Pancreas (tissue), 10 donors: ENCODE measurements around the gene ATP6AP2. TPM values are rescaled to one million over a fixed set of nuclear protein-coding genes. Genes with fewer than 3 reads are reported as not detected.

Experiments used
- ATAC-seq, 4 donors: fragments of 200-7000 bp; cut with Tn5 transposase; one replicate each; pipeline versions ENCODE4 v1.8.0 to v1.9.1; 2020; ENCODE audit warnings: mild to moderate bottlenecking in 4 of 4, moderate library complexity in 4 of 4
- DNase-seq, 6 donors: peaks; one replicate each; pipeline ENCODE4 v3.0.0-alpha.2; 2020
- FAIRE-seq: peaks from 2 replicates; lab custom pipeline; 2012; peaks lifted over from hg19 to GRCh38; lab: Jason Lieb, UNC
- H3K27ac ChIP-seq, 4 donors: fragments of 200-600 bp; sonication (generic); 1 replicate in 3 of 4; 2 replicates in 1 of 4; pipeline versions ENCODE4 v1.5.0 to v1.8.0; 2020
- H3K27me3 ChIP-seq, 4 donors: fragments of 200-600 bp; one replicate each; pipeline ENCODE4 v1.8.0; 2021
- H3K36me3 ChIP-seq, 3 donors: fragments of 200-600 bp; sonication (generic) in 1 of 3; one replicate each; pipeline versions ENCODE4 v1.5.0 to v1.8.0; 2020 to 2021
- H3K4me1 ChIP-seq, 3 donors: fragments of 200-600 bp; one replicate each; pipeline ENCODE4 v1.8.0; 2021
- H3K4me3 ChIP-seq, 4 donors: fragments of 200-600 bp; sonication (generic) in 2 of 4; one replicate each; pipeline versions ENCODE4 v1.5.0 to v1.8.0; 2020 to 2021
- H3K9me3 ChIP-seq, 4 donors: fragments of 200-600 bp; one replicate each; pipeline ENCODE4 v1.8.0; 2021
- CTCF ChIP-seq, 4 donors: fragments of 200-600 bp; sonication (generic) in 3 of 4; IDR thresholded peaks; one replicate each; pipeline versions ENCODE4 v1.5.0 to v1.8.0; 2021; ENCODE audit warnings: antibody characterized with exemption in 4 of 4
- WGBS, 2 donors: extraction: QIAGEN DNeasy Blood & Tissue Kit; methylation state at CpG; one replicate each; pipeline ENCODE4 v1.1.7; 2013; 5-methylcytosine and 5-hydroxymethylcytosine counted together
- intact Hi-C, 3 donors: fragments of 100-400 bp; cut with DNase I; formaldehyde crosslinking; loops; one replicate each; pipeline versions ENCODE4 v1.11.1 to v1.14.2; 2022
- polyA plus RNA-seq, 2 donors: library from polyadenylated mRNA; stranded (reverse); fragments of 200-250 nt; gene quantifications; one replicate each; pipeline ENCODE4 v1.2.3, GENCODE V29; 2013
- total RNA-seq, 6 donors: library from RNA; stranded (reverse); fragmentation: NEBNext Ultra II Directional in 4 of 6; extraction: Animal tissue kit (Norgen Biotek cat#: 25700) in 4 of 6; gene quantifications; one replicate each; pipeline versions ENCODE4 v1.2.1 to v1.2.4, GENCODE V29; 2021 to 2023
- donor health status: healthy with polysubstance abuse.
- donor health status: DM: no; HTN: no; CAD: no; lungs with moderate emphysema.
- donor health status: DM: no; HTN: no; CAD: no.
- donor health status: control.
- donor health status: control.
- donor health status: Bipolar disorder and iron deficiency.
- donor health status: DM: yes; HTN: yes; CAD: no.
- donor health status: DM: no; HTN: no; CAD: no.
- donor health status: DM: no; HTN: no; CAD: no.
- donor health status: DM: yes; HTN: yes; CAD: no.

ATP6AP2 gene
- total and polyA plus RNA-seq, 8 donors, result 17.3 to 61.9 (median 28.7) TPM

DNA sequence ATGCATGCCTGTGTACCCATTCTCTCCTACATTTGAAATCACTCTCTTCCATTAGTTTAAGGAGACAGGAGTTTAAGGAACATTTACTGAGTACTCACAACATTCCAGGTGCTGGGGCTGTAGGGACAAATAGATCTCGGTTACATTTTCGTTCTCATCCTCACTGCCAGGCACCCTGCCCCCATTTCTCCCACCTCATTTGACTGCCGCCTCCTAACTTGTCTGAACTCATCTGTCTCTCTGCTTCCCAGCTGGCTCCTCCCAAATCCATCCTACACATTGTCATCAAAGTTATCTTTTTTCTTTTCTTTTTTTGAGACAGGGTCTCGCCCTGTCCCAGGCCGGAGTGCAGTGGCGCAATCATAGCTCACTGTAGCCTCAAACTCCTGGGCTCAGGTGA is 22.7 kb downstream of the ATP6AP2 start:
- 85 to 97% methylated on average over 6 of the region's 6 CpGs for WGBS, 2 donors
- no peaks in the 10 kb centered on the region for H3K9me3 ChIP-seq
- no peaks in the 10 kb centered on the region for H3K4me1 ChIP-seq
- no peak overlapping the region for H3K27ac ChIP-seq
- TF ChIP-seq CTCF (IDR thresholded peaks at IDR 0.05), result no peak
- DNase-seq (no peak), FAIRE-seq (no peak), ATAC-seq (no peak)
- intact Hi-C loops, result no loop called here
- H3K36me3 ChIP-seq, result peaks cover 0 to 14% (median 0%) of the 10 kb centered on the region in 3 donors
- H3K4me3 ChIP-seq, result no peak overlapping the region
- H3K27me3 ChIP-seq, result peaks cover 0 to 3% (median 0%) of the 10 kb centered on the region in 4 donors

DNA sequence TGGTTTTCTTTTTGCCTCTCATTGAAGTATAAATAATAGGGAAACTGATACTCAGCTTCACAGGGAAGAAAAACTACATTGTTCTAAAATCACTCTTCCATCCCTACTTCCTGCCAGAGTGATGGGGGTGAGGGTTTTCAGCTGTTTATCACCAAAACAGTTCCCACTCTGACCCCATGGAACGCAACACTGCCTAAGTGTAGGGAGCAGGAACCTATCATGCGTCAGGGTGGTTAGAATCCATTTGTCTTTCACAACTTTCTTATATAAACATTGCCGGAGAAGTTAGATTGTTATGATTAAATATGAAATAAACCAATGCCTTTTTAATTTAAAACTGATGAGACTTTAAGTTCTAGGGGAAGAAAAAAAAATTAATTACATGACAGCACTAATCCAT is 26.6 kb downstream of the ATP6AP2 start:
- Histone ChIP-seq H3K27ac (no peak overlapping the region), H3K4me1 (no peaks in the 10 kb centered on the region), H3K27me3 (no peaks in the 10 kb centered on the region), H3K36me3 (peaks cover 0 to 6% (median 0%) of the 10 kb centered on the region in 3 donors), H3K9me3 (no peaks in the 10 kb centered on the region), H3K4me3 (no peak overlapping the region)
- FAIRE-seq (no peak), DNase-seq (no peak), ATAC-seq (no peak)
- no peak for TF ChIP-seq CTCF (IDR thresholded peaks at IDR 0.05)
- WGBS, 2 donors, result 72 to 80% methylated on average over 3 of the region's 3 CpGs
- intact Hi-C loops, result no loop called here

GRCh38 chrX:40612511-40612910 is 31.7 kb downstream of the ATP6AP2 start:
- intact Hi-C loops, result no loop called here
- H3K27me3 ChIP-seq, result peaks cover 0 to 6% (median 0%) of the 10 kb centered on the region in 4 donors
- no peak for TF ChIP-seq CTCF (IDR thresholded peaks at IDR 0.05)
- ATAC-seq (no peak), DNase-seq (no peak), FAIRE-seq (no peak)
- H3K4me3 ChIP-seq, result no peak overlapping the region
- no peak overlapping the region for H3K27ac ChIP-seq
- H3K9me3 ChIP-seq, result no peaks in the 10 kb centered on the region
- no peaks in the 10 kb centered on the region for H3K36me3 ChIP-seq
- H3K4me1 ChIP-seq, result no peaks in the 10 kb centered on the region
- WGBS, 2 donors, result 36 to 40% methylated on average over 4 of the region's 4 CpGs

DNA sequence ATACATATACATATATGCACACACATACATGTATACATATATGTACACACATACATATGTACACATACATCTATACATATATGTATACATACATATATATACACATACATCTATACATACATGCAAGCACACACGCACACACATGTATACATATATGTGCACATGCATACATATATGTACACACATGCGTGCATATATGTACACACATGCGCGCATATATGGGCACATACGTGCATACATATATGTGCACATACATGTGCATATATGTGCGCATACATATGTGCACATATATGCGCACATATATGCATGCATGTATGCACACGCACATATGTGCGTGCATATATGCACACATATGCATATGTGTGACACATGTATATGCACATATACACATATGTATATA is 35.2 kb downstream of the ATP6AP2 start:
- no peak overlapping the region for H3K4me3 ChIP-seq
- no peak overlapping the region for H3K27ac ChIP-seq
- TF ChIP-seq CTCF (IDR thresholded peaks at IDR 0.05), result no peak
- DNase-seq, result no peak
- FAIRE-seq, result no peak
- no peak for ATAC-seq
- 75 to 77% methylated on average over 9 of the region's 9 CpGs for WGBS, 2 donors
- H3K9me3 ChIP-seq, result no peaks in the 10 kb centered on the region
- H3K4me1 ChIP-seq, result no peaks in the 10 kb centered on the region
- H3K27me3 ChIP-seq, result peaks cover 0 to 6% (median 2%) of the 10 kb centered on the region in 4 donors
- H3K36me3 ChIP-seq, result no peaks in the 10 kb centered on the region
- intact Hi-C loops, result no loop called here

DNA sequence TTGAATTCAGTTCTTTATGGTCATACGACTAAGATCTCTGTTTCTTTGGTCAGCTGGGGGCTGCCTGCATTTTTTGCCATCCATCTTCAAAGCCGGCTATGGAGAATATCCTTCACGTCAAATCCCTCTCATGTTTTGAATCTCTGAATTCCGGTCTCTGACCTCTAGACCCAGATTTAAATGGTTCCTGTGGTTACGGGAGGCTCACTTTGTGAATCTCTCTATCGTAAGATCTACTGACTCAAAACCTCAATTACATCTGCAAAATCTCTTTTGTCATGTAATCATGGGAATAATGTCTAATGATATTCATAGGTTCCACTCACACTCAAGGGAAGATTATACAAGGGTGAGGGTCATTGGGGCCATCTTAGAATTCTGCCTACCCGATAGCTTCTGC is 36.8 kb downstream of the ATP6AP2 start:
- no peaks in the 10 kb centered on the region for H3K9me3 ChIP-seq
- ATAC-seq (no peak), DNase-seq (no peak), FAIRE-seq (no peak)
- no peak for TF ChIP-seq CTCF (IDR thresholded peaks at IDR 0.05)
- no peaks in the 10 kb centered on the region for H3K36me3 ChIP-seq
- 80 to 84% methylated on average over 7 of the region's 7 CpGs for WGBS, 2 donors
- H3K4me3 ChIP-seq, result no peak overlapping the region
- intact Hi-C loops, result no loop called here
- H3K27me3 ChIP-seq, result peaks cover 0 to 6% (median 2%) of the 10 kb centered on the region in 4 donors
- H3K4me1 ChIP-seq, result no peaks in the 10 kb centered on the region
- H3K27ac ChIP-seq, result no peak overlapping the region
